ENCODE data around the gene DNAH2. TPM values are rescaled to one million over a fixed set of nuclear protein-coding genes. Genes with fewer than 3 reads are reported as not detected.

DNAH2 gene
- total and polyA plus RNA-seq, 2 of the 13 experiments (the other 11 are each of a cell fraction or from before 2014, with no cell fraction given): not detected

GRCh38 chr17:7834957-7835813 is 117.6 kb downstream of the DNAH2 start (continued):
- TF ChIP-seq ZNF572 (CRISPR knock-in tag; IDR thresholded peaks at IDR 0.05) (0 out of 2 replicates have a peak, but pooled peaks have one; percentile 60), SMAD9 (CRISPR knock-in tag; IDR thresholded peaks at IDR 0.05) (no peak), ZNF235 (CRISPR knock-in tag; IDR thresholded peaks at IDR 0.05; ENCODE audit: borderline replicate concordance) (no peak), TBL1XR1 (IDR thresholded peaks at IDR 0.05; ENCODE audit: borderline replicate concordance, low read length, partially characterized antibody) (peak; percentile 62), ZNF576 (CRISPR knock-in tag; IDR thresholded peaks at IDR 0.05) (no peak), MTA1 (CRISPR knock-in tag; IDR thresholded peaks at IDR 0.05; ENCODE audit: borderline replicate concordance) (peak; percentile 67; the same call in 1 of the 2 replicates), HMG20B (CRISPR knock-in tag; conservative IDR thresholded peaks at IDR 0.05) (no peak), HES4 (CRISPR knock-in tag; IDR thresholded peaks at IDR 0.05; ENCODE audit: borderline replicate concordance) (0 out of 2 replicates have a peak, but pooled peaks have one; percentile 5), MIER3 (CRISPR knock-in tag; IDR thresholded peaks at IDR 0.05; ENCODE audit: borderline replicate concordance) (no peak), ZBTB49 (CRISPR knock-in tag; IDR thresholded peaks at IDR 0.05; ENCODE audit: borderline replicate concordance) (no peak), NFE2L2 (IDR thresholded peaks at IDR 0.05; ENCODE audit: low read length) (no peak), TEAD3 (CRISPR knock-in tag; optimal IDR thresholded peaks at IDR 0.05; ENCODE audit: borderline replicate concordance) (peak; percentile 8), SAP130 (CRISPR knock-in tag; IDR thresholded peaks at IDR 0.05; ENCODE audit: low read depth) (peak; percentile 93), ZNF121 (CRISPR knock-in tag; IDR thresholded peaks at IDR 0.05) (no peak), NR2C2 (CRISPR knock-in tag; IDR thresholded peaks at IDR 0.05; ENCODE audit: borderline replicate concordance) (no peak), RNF2 (conservative IDR thresholded peaks at IDR 0.05; ENCODE audit: low read depth) (no peak), ZNF782 (CRISPR knock-in tag; IDR thresholded peaks at IDR 0.05; ENCODE audit: borderline replicate concordance) (no peak), LBX2 (CRISPR knock-in tag; IDR thresholded peaks at IDR 0.05; ENCODE audit: borderline replicate concordance) (no peak), ZNF333 (CRISPR knock-in tag; IDR thresholded peaks at IDR 0.05; ENCODE audit: borderline replicate concordance) (0 out of 2 replicates have a peak, but pooled peaks have one; percentile 35), MIXL1 (CRISPR knock-in tag; IDR thresholded peaks at IDR 0.05) (0 out of 2 replicates have a peak, but pooled peaks have one; percentile 36), AGO1 (IDR thresholded peaks at IDR 0.05; ENCODE audit: low read depth, low read length, poor library complexity, severe bottlenecking) (peak; percentile 2), PATZ1 (CRISPR knock-in tag; IDR thresholded peaks at IDR 0.05) (peak; percentile 67), FIP1L1 (IDR thresholded peaks at IDR 0.05; ENCODE audit: borderline replicate concordance, insufficient read depth, low read depth, low read length) (no peak), ZNF274 (CRISPR knock-in tag; IDR thresholded peaks at IDR 0.05) (no peak), ZNF878 (CRISPR knock-in tag; IDR thresholded peaks at IDR 0.05) (no peak)
